SW 1271 (cell line): ENCODE measurements around the gene PTPN4.
A peak's percentile ranks its signal among the peaks of the same experiment; 100 is the strongest.

Source experiments
- DNase-seq, 2 experiments: peaks; one replicate each; lab custom pipeline; 2025; lab: John Stamatoyannopoulos, UW

The PTPN4 gene

DNA sequence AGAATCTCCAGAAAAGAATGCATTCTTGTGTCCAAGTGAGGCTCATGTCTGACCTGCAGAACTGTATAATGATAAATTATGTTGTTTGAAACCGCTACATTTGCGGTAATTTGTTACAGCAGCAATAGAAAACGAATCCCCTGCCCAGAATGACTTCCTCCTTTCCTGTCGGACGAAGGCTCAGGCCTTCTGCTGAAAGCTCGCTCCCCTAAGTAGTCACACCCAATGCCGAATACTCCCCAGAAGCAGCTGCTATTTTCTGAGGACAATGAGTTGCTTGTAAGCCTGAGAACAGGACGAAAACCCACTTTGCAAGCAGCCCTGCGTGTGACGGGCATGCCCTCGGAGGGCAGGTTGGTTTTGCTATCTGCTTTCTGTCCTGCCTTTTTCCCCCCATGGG, 27.7 kb upstream of the PTPN4 start:
- DNase-seq = no peak

GRCh38 chr2:119732601-119733164, 27.0 kb upstream of the PTPN4 start:
- DNase-seq = no peak

DNA sequence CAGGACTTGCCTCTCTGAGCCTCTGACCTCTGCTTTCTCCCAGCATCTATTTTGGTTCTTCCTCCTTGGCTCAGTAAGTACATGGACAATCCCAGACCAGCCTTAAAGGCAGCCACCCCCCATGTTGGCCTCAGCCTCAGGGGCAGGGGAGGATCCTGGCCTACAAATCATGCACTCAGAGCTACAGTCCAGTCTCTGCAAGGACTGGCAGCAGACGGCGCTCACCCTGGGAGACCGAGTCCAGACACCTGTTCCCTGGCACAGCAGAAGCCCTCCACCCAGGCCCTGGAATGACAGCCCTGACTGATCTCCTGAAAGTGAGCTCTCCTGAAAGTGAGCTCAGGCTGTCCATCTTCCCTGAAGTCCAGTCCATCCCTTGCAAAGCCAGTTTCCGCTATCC, 25.7 kb upstream of the PTPN4 start:
- no peak for DNase-seq

DNA sequence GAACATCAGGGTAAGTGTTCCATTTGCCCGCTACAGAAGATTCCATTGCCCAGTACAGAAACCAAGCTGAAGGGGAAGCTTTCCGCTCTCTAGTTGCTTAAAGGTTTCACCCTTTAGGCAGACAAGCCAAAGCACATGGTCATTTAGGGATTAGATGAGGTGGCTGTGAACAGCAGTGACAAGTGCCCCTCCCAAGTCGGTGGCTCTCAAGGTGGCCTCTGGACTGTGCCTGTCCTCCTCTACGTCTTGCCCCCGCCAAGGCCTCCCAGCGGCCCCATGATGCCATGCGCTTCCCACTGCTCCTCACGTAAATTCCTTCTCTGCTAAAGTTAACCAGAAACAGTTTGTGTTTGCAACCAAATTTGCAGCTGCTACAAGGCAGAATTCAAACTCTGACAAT, 24.2 kb upstream of the PTPN4 start:
- no peak for DNase-seq

- no peak for DNase-seq
These were observed 23.7 kb upstream of the PTPN4 start for GRCh38 chr2:119736021-119736420.

DNA sequence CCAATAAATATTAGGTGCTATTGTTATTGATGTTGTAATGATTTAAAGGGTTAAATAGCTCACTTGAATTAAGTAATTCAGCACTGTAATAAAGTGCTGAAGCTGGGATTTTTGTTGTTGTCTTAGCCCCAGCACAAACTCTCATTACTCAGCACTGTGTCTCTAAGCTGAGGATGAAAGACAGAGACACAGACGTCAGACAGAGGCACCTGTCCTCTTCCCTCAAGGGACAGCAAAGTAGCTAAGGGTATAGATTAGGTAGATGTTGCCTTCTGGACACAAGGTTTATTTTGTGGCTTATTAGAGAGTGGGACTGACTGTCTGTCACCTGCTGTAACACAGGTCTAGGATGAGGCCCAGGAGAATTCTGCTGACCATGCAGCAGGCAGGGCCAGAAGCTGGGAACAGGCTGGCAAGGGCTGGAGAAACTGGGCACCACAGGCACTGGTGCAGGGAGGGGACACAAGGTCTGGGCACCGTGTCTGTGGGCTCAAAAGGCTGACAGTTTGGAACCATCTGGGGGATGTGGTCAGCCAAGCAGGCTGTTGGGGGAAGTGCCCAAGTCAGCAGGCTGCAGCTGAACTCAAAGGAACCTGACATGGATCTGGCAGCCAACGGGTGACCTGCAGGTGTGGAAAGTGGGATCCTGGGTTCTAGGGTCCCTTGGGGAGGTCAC, 20.0 kb upstream of the PTPN4 start:
- DNase-seq = no peak

DNA sequence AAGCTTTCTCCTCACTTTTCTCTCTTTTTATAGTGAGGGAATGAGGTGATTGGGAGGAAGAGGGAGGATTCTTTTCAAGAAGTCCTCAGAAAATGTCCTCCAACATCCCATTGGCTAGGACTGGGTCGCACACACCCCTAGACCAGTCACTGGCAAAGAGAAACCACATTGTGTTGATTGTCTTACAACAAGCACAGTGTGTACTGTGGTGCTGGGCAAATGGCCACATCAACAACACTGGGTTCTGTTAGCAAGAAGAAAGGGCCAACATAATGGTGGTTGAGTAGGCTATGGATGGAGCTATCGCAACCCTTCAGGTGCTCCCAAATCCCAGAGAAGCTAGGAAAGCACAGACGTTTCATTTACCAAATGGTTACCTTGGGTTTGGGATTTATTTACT, 18.7 kb upstream of the PTPN4 start:
- no peak for DNase-seq

GRCh38 chr2:119741868-119742267, 17.9 kb upstream of the PTPN4 start:
- DNase-seq = no peak

- DNase-seq = no peak
These were observed 15.3 kb upstream of the PTPN4 start for GRCh38 chr2:119744335-119744939.

GRCh38 chr2:119745566-119745965, 14.2 kb upstream of the PTPN4 start:
- no peak for DNase-seq

- DNase-seq = no peak
These were observed 12.7 kb upstream of the PTPN4 start for GRCh38 chr2:119746836-119747686.

DNA sequence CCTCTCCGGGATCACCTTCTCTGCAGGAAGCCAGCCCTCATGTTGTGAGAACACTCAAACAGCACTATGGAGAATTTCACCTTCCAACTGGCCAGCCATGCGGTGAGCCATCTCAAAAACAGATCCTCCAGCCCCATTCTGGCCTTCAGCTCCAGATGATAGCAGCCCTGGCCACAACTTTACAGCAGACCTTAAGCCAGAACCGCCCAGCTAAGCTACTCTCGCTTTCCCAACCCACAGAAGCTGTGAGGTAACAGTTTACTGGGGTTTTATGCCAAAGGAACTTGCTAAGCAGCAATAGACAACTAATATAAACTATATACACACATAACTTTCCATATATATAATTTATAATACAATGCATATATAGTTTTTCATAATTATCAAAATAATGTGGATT, 11.6 kb upstream of the PTPN4 start:
- DNase-seq = no peak

GRCh38 chr2:119749477-119750012, 10.2 kb upstream of the PTPN4 start:
- no peak for DNase-seq

DNA sequence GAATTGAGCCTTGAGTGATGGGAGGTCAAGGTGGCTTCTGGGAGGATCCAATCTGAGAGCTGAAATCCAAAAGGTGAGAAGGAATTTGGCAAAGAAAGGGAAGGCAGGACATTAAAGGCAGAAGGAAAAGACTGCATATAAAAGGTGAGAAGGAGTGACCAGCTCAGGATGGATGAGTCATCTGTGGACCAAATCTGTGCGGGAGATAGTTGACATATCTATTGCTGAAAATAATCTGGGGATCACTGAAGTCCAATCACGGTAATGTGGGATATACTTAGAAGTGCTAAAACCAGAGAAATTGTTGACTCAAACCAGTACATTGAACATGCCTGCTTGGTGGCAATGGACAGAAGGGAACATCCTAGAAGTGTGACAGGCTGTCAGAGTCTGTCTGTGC, 8.0 kb upstream of the PTPN4 start:
- DNase-seq = no peak

DNA sequence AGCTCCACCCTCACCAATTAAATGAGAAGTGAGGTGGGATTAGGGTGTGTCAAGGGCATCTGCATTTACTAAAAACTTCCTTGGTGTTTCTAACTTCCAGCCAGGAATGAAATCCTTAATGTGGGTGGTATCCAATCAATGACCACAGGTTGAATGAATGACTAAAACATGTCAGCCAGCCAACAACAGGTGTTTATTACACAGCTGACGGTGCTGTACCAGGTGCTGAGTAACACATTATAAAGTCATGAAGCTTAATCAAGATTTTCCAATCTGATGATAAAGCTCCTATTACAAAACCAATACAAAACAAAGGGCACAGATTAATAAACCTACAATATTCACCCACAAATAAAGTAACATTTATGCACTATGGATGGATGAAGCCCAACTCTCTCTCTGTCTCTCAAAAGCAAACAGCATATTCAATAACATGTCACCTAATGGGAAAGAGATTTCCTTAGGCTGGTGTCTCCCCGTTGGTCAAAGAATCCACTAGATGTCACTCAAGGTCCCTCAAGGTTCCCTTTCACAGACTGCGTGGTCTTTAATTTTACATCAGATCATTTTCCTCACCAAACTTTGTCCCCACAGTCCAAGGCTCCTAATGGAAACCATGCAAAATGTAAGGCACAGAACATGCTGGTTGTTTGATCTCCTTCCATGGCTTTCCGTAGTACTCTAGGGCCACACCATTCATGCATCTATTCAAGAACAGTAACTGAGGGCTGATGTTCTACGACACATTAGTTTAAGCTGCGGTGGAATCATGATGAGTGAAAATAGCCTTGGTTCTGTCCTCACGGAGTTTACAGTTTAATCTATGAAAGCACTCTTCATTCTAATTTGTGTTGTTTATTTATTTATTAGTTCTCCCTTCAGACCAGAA, 6.4 kb upstream of the PTPN4 start:
- peak in 1 of 2 experiments; percentile 59 for DNase-seq

GRCh38 chr2:119753930-119754321, 5.8 kb upstream of the PTPN4 start:
- DNase-seq = no peak

DNA sequence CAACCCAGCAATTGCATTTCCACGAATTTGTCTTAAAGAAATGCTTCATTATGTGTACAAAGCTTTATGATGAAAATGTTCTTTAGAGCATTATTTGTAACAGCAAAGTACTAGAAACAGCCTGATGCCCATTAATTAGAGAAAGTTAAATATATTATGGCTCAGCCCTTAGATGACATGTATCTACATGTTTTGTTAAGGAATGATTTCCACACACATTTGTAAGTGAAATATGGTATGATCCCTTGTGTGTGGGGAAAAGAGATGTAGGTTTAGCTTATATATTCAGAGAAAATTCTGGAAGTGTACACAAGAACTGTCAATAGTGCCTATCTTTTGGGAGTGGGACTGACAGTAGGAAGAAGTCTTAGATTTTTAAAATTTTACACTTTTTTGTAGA, 3.8 kb upstream of the PTPN4 start:
- DNase-seq = no peak

DNA sequence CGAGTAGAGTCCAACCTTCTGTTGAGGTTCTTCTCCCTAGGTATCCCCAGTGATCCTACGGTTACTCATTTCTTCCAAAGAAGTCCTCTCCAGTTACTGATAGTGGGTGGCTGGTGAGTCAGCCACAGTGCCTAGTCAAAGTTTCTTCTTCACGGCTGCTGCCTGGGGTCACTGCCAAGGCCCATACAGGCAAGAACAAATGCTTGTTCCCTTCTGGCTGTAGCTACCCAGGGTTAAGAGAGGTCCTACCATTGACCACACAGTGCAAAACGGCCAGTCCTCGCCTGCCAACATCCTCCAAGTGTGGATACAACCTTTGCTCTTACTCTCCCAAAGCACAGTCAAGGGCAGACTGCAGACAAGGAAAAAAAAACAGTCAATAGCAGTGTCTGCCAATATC, 2.9 kb upstream of the PTPN4 start:
- no peak for DNase-seq

GRCh38 chr2:119758881-119759450, 756 bp upstream of the PTPN4 start:
- DNase-seq = no peak

GRCh38 chr2:119760237-119760955, 674 bp downstream of the PTPN4 start:
- DNase-seq = peak in 1 of 2 experiments; percentile 41

DNA sequence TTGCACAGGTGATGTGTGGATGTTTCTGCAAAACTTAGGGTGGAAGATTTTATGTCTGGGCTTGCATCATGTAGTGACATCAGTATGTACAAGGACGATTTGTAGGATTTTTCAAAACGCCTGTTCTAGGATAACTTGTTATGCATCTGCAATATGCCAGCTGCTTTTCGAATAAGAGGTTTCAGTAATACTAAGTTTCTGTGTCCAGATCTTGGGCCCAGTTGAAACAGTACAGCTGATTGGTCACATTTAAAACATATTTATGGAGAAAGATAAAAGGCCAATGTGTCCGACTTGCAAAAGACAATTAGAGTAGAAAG, 1.2 kb downstream of the PTPN4 start:
- DNase-seq = no peak
